ENCODE measurements around the gene VN1R5. TPM values are rescaled to one million over a fixed set of nuclear protein-coding genes. Genes with fewer than 3 reads are reported as not detected.

VN1R5 gene
- total and polyA plus RNA-seq, 2 of the 13 experiments (the other 11 are each of a cell fraction or from before 2014, with no cell fraction given): not detected

GRCh38 chr1:247210376-247211117, 45.3 kb upstream of the VN1R5 start (continued):
- TF ChIP-seq CEBPZ (IDR thresholded peaks at IDR 0.05; ENCODE audit: low read length): no peak
- peak; percentile 69 for TF ChIP-seq TFDP1 (CRISPR knock-in tag; IDR thresholded peaks at IDR 0.05; ENCODE audit: borderline replicate concordance)
- no peak for TF ChIP-seq SNAPC5 (CRISPR knock-in tag; IDR thresholded peaks at IDR 0.05; ENCODE audit: borderline replicate concordance)
- TF ChIP-seq CBX5 (CRISPR knock-in tag; IDR thresholded peaks at IDR 0.05; ENCODE audit: borderline replicate concordance): no peak
- no peak for TF ChIP-seq GLMP (CRISPR knock-in tag; IDR thresholded peaks at IDR 0.05; ENCODE audit: borderline replicate concordance)
- TF ChIP-seq CBX1 (IDR thresholded peaks at IDR 0.05; ENCODE audit: low read depth): no peak
- no peak for TF ChIP-seq CBX2 (IDR thresholded peaks at IDR 0.05; ENCODE audit: low read depth, low read length)
- no peak for TF ChIP-seq CBX2 (CRISPR knock-in tag; IDR thresholded peaks at IDR 0.05; ENCODE audit: low read depth)
- no peak for TF ChIP-seq FOXA1 (IDR thresholded peaks at IDR 0.05)
- TF ChIP-seq FOXA1 (CRISPR knock-in tag; IDR thresholded peaks at IDR 0.05): no peak
- no peak for TF ChIP-seq ZNF703 (CRISPR knock-in tag; IDR thresholded peaks at IDR 0.05; ENCODE audit: borderline replicate concordance)
- TF ChIP-seq BRCA1 (CRISPR knock-in tag; IDR thresholded peaks at IDR 0.05): peak; percentile 75; the same call in 1 of the 2 replicates
- TF ChIP-seq PBX3 (CRISPR knock-in tag; IDR thresholded peaks at IDR 0.05; ENCODE audit: borderline replicate concordance): no peak
- TF ChIP-seq KLF11 (CRISPR knock-in tag; IDR thresholded peaks at IDR 0.05): no peak
- TF ChIP-seq ZNF382 (CRISPR knock-in tag; IDR thresholded peaks at IDR 0.05; ENCODE audit: borderline replicate concordance): no peak
- TF ChIP-seq ZNF780A (CRISPR knock-in tag; IDR thresholded peaks at IDR 0.05): 0 out of 2 replicates have a peak, but pooled peaks have one; percentile 69
- TF ChIP-seq NONO (IDR thresholded peaks at IDR 0.05): no peak
- peak; percentile 78 for TF ChIP-seq NONO (CRISPR knock-in tag; conservative IDR thresholded peaks at IDR 0.05)
- peak; percentile 16 for TF ChIP-seq YY1 (IDR thresholded peaks at IDR 0.05; ENCODE audit: insufficient read depth, insufficient replicate concordance, low read depth, low read length)
- TF ChIP-seq ZFP91 (CRISPR knock-in tag; IDR thresholded peaks at IDR 0.05; ENCODE audit: borderline replicate concordance): peak; percentile 78; the same call in 1 of the 2 replicates
- TF ChIP-seq FOXO1 (CRISPR knock-in tag; IDR thresholded peaks at IDR 0.05): no peak
- TF ChIP-seq MED1 (CRISPR knock-in tag; IDR thresholded peaks at IDR 0.05): no peak
